ENCODE data around the gene TENM4.

TENM4 gene

GRCh38 chr11:79344753-79345294 lies 96.0 kb downstream of the TENM4 start:
- no peak for DNase-seq (ENCODE audit: low read depth in 3 of 3)

GRCh38 chr11:79342686-79343085 lies 98.1 kb downstream of the TENM4 start:
- DNase-seq (ENCODE audit: low read depth in 3 of 3): no peak

- DNase-seq (ENCODE audit: low read depth in 3 of 3): no peak
Observed at GRCh38 chr11:79342236-79342635, 98.6 kb downstream of the TENM4 start.

- no peak for DNase-seq (ENCODE audit: low read depth in 3 of 3)
Observed at GRCh38 chr11:79340535-79340934, 100.3 kb downstream of the TENM4 start.

- no peak for DNase-seq (ENCODE audit: low read depth in 3 of 3)
Observed at GRCh38 chr11:79336797-79337517, 103.9 kb downstream of the TENM4 start.

- no peak for DNase-seq (ENCODE audit: low read depth in 3 of 3)
Observed at GRCh38 chr11:79335681-79336080, 105.1 kb downstream of the TENM4 start.

GRCh38 chr11:79333355-79333754 lies 107.5 kb downstream of the TENM4 start:
- no peak for DNase-seq (ENCODE audit: low read depth in 3 of 3)

- no peak for DNase-seq (ENCODE audit: low read depth in 3 of 3)
Observed at GRCh38 chr11:79332017-79332416, 108.8 kb downstream of the TENM4 start.

- DNase-seq (ENCODE audit: low read depth in 3 of 3): no peak
Observed at GRCh38 chr11:79331203-79331901, 109.5 kb downstream of the TENM4 start.

- no peak for DNase-seq (ENCODE audit: low read depth in 3 of 3)
Observed at GRCh38 chr11:79330651-79331050, 110.2 kb downstream of the TENM4 start.

- DNase-seq (ENCODE audit: low read depth in 3 of 3): no peak
Observed at GRCh38 chr11:79329561-79329960, 111.3 kb downstream of the TENM4 start.

GRCh38 chr11:79328402-79328801 lies 112.4 kb downstream of the TENM4 start:
- no peak for DNase-seq (ENCODE audit: low read depth in 3 of 3)

- no peak for DNase-seq (ENCODE audit: low read depth in 3 of 3)
Observed at GRCh38 chr11:79325851-79326250, 115.0 kb downstream of the TENM4 start.

- DNase-seq (ENCODE audit: low read depth in 3 of 3): no peak
Observed at GRCh38 chr11:79321263-79321662, 119.6 kb downstream of the TENM4 start.

GRCh38 chr11:79314906-79315689 lies 125.7 kb downstream of the TENM4 start:
- DNase-seq (ENCODE audit: low read depth in 3 of 3): no peak

GRCh38 chr11:79313530-79313913 lies 127.3 kb downstream of the TENM4 start:
- DNase-seq (ENCODE audit: low read depth in 3 of 3): no peak

GRCh38 chr11:79312617-79313529 lies 128.0 kb downstream of the TENM4 start:
- no peak for DNase-seq (ENCODE audit: low read depth in 3 of 3)

- no peak for DNase-seq (ENCODE audit: low read depth in 3 of 3)
Observed at GRCh38 chr11:79311461-79311860, 129.4 kb downstream of the TENM4 start.

- no peak for DNase-seq (ENCODE audit: low read depth in 3 of 3)
Observed at GRCh38 chr11:79309407-79309806, 131.4 kb downstream of the TENM4 start.

GRCh38 chr11:79308429-79308828 lies 132.4 kb downstream of the TENM4 start:
- no peak for DNase-seq (ENCODE audit: low read depth in 3 of 3)

GRCh38 chr11:79304599-79305212 lies 136.1 kb downstream of the TENM4 start:
- DNase-seq (ENCODE audit: low read depth in 3 of 3): no peak

Data from stimulated activated CD4-positive, alpha-beta T cell treated with anti-CD3 and anti-CD28 coated beads, TNF-alpha, amount 100 ng/mL, for 24 hours (primary cell).